Endodermal cell (in vitro differentiated cells): Measurements from ENCODE around the gene SMARCA5. TPM values are rescaled to one million over a fixed set of nuclear protein-coding genes. Genes with fewer than 3 reads are reported as not detected.

ENCODE experiments used
- DNase-seq: peaks from one replicate; pipeline ENCODE4 v3.0.0-alpha.2; 2017
- H3K27ac ChIP-seq: 2 replicates; pipeline ENCODE4 v1.5.1; 2013; ENCODE audit warnings: mild to moderate bottlenecking, low read depth, low read length, moderate library complexity
- H3K27me3 ChIP-seq: 2 replicates; pipeline ENCODE4 v1.6.1; 2013; ENCODE audit warnings: mild to moderate bottlenecking, low read length, moderate library complexity; ENCODE audit not compliant: insufficient read depth, control insufficient read depth, poor library complexity, severe bottlenecking
- H3K36me3 ChIP-seq: 2 replicates; pipeline ENCODE4 v1.7.0; 2013; ENCODE audit warnings: mild to moderate bottlenecking, low read length, moderate library complexity; ENCODE audit not compliant: control insufficient read depth, insufficient read depth
- H3K4me1 ChIP-seq: one replicate; pipeline ENCODE4 v1.7.0; 2013; ENCODE audit warnings: low read length; ENCODE audit not compliant: control insufficient read depth, insufficient read depth
- H3K4me3 ChIP-seq: 2 replicates; pipeline ENCODE4 v1.5.1; 2013; ENCODE audit warnings: mild to moderate bottlenecking, low read length, moderate library complexity
- H3K9ac ChIP-seq: 2 replicates; pipeline ENCODE4 v1.6.1; 2013; ENCODE audit warnings: mild to moderate bottlenecking, low read length, moderate library complexity; ENCODE audit not compliant: poor library complexity, severe bottlenecking; ENCODE audit errors: extremely low read depth
- H3K9me3 ChIP-seq: 2 replicates; pipeline ENCODE4 v1.6.1; 2013; ENCODE audit warnings: mild to moderate bottlenecking, low read length, moderate library complexity; ENCODE audit not compliant: control insufficient read depth
- H3K27ac Mint-ChIP-seq: 2 replicates; pipeline ENCODE4 v1.8.0; 2020; ENCODE audit warnings: mixed read lengths
- H3K27me3 Mint-ChIP-seq: 2 replicates; pipeline ENCODE4 v1.8.0; 2021; ENCODE audit warnings: mild to moderate bottlenecking, mixed read lengths; ENCODE audit not compliant: insufficient read depth
- H3K36me3 Mint-ChIP-seq: 2 replicates; pipeline ENCODE4 v1.8.0; 2020; ENCODE audit warnings: low read depth, mixed read lengths
- H3K4me1 Mint-ChIP-seq: 2 replicates; pipeline ENCODE4 v1.8.0; 2020; ENCODE audit warnings: mixed read lengths
- H3K4me3 Mint-ChIP-seq: 2 replicates; pipeline ENCODE4 v1.8.0; 2020; ENCODE audit warnings: mild to moderate bottlenecking, moderate library complexity, mixed read lengths
- H3K9me3 Mint-ChIP-seq: 2 replicates; pipeline ENCODE4 v1.8.0; 2020; ENCODE audit warnings: mild to moderate bottlenecking, mixed read lengths
- WGBS, 2 experiments: methylation state at CpG; one replicate each; pipeline versions ENCODE4 v1.1.5 to v1.1.7; 2013; ENCODE audit warnings: missing lambda C conversion rate in 2 of 2, mixed read lengths in 1 of 2; ENCODE audit not compliant: insufficient coverage in 1 of 2, insufficient read length in 1 of 2; 5-methylcytosine and 5-hydroxymethylcytosine counted together
- total RNA-seq, 2 donors: library from RNA; stranded (reverse); fragmentation: NEBNext Ultra II Directional in 1 of 2; extraction: Animal tissue kit (Norgen Biotek cat#: 25700) in 1 of 2; gene quantifications; 2 replicates in 1 of 2; 3 replicates in 1 of 2; pipeline ENCODE4 v1.2.1, GENCODE V29; 2021
- TF ChIP-seq, protein P1 (sequence below): fragments of 200-600 bp; sonication (generic); conservative IDR thresholded peaks from 2 replicates; pipeline ENCODE4 v1.5.0; 2021; ENCODE audit warnings: antibody characterized with exemption, mild to moderate bottlenecking

The SMARCA5 gene
- total RNA-seq, 2 donors from 2014 or later: 91.0 to 95.4 TPM

DNA sequence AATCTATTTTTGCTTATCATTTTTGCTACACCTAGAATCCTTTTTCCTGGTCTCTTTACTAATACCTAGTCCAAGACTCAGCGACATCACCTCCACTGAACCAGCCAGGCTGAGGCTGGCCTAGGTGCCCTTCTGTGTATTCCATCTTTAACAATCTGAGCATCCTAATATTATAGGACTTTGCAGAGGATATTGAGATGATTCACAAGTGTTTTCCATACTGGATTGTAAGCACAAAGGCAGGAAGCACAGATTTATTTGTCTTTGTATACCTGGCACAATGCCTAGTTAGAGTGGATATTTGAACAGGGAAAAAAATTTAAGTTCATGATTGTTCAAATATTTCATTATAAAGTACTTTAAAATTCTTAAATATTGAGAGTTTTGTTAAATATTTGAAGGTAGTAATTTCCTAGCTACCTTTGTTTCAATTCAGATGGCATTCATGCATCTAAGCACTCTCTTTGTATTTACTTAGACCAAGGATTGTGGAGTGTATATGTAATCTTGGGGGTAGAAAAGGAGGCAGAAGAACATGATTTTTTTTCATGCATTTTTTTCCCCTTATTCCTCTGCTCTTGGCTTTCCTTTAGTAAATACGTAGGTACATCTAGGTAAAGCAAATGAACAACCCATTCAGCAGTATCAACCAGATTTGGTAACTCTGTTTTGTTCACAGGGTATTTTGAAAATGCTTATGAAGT lies 18.4 kb downstream of the SMARCA5 start:
- TF ChIP-seq, protein P1, sequence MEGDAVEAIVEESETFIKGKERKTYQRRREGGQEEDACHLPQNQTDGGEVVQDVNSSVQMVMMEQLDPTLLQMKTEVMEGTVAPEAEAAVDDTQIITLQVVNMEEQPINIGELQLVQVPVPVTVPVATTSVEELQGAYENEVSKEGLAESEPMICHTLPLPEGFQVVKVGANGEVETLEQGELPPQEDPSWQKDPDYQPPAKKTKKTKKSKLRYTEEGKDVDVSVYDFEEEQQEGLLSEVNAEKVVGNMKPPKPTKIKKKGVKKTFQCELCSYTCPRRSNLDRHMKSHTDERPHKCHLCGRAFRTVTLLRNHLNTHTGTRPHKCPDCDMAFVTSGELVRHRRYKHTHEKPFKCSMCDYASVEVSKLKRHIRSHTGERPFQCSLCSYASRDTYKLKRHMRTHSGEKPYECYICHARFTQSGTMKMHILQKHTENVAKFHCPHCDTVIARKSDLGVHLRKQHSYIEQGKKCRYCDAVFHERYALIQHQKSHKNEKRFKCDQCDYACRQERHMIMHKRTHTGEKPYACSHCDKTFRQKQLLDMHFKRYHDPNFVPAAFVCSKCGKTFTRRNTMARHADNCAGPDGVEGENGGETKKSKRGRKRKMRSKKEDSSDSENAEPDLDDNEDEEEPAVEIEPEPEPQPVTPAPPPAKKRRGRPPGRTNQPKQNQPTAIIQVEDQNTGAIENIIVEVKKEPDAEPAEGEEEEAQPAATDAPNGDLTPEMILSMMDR: no peak
- no peaks in the 10 kb centered on the region for H3K27me3 ChIP-seq
- no peaks in the 10 kb centered on the region for H3K4me1 ChIP-seq
- peaks cover 97% of the 10 kb centered on the region for H3K36me3 ChIP-seq
- no peaks in the 10 kb centered on the region for H3K9me3 ChIP-seq
- Mint-ChIP-seq H3K4me3 (no peak overlapping the region), H3K9me3 (no peaks in the 10 kb centered on the region), H3K4me1 (no peaks in the 10 kb centered on the region), H3K27me3 (no peaks in the 10 kb centered on the region), H3K36me3 (peaks cover 79% of the 10 kb centered on the region), H3K27ac (no peak overlapping the region)
- no peak overlapping the region for H3K9ac ChIP-seq
- 98% methylated on average over 2 of the region's 2 CpGs; no CpG with 5 or more reads in 1 of the 2 experiments for WGBS, 2 experiments
- DNase-seq: no peak
- no peak overlapping the region for H3K27ac ChIP-seq
- H3K4me3 ChIP-seq: no peak overlapping the region

DNA sequence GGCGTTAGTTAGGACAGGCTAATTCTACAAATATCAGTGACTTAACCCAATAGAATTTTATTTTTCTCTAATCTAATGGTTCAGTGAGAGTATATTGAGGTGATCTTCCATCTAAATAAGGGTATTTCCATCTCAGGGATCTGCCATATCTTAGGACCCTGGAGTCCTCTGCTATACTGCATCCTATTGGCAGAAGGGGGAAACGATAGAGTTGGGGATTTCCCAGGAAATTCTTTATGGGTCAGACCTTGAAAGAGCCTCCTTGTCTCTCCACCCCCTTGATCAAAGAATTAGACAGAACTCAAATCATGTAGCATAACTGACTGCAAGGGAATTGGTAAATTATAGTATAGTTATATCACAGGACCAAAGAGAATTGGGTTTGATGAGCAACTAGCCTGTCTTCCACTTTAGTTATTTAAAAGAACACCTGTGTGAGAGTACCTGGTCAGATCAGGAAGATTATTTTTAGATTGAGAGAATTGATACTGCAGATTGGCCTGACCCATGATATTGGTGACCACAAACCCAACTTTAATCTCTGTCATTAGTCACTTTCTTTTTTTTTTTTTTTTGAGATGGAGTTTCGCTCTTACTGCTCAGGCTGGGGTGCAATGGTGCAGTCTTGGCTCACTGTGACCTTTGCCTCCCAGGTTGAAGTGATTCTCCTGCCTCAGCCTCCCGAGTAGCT lies 25.6 kb downstream of the SMARCA5 start:
- peaks cover 76% of the 10 kb centered on the region for H3K36me3 Mint-ChIP-seq
- no peaks in the 10 kb centered on the region for H3K9me3 Mint-ChIP-seq
- H3K4me1 Mint-ChIP-seq: no peaks in the 10 kb centered on the region
- H3K27me3 ChIP-seq: no peaks in the 10 kb centered on the region
- TF ChIP-seq, protein P1: no peak
- DNase-seq: no peak
- peaks cover 95% of the 10 kb centered on the region for H3K36me3 ChIP-seq
- WGBS, 2 experiments: 93% methylated on average over 4 of the region's 4 CpGs; no CpG with 5 or more reads in 1 of the 2 experiments
- H3K27ac ChIP-seq: no peak overlapping the region
- no peak overlapping the region for H3K4me3 ChIP-seq
- no peaks in the 10 kb centered on the region for H3K9me3 ChIP-seq
- no peak overlapping the region for H3K4me3 Mint-ChIP-seq
- H3K9ac ChIP-seq: no peak overlapping the region
- H3K27me3 Mint-ChIP-seq: no peaks in the 10 kb centered on the region
- H3K27ac Mint-ChIP-seq: no peak overlapping the region
- H3K4me1 ChIP-seq: no peaks in the 10 kb centered on the region

DNA sequence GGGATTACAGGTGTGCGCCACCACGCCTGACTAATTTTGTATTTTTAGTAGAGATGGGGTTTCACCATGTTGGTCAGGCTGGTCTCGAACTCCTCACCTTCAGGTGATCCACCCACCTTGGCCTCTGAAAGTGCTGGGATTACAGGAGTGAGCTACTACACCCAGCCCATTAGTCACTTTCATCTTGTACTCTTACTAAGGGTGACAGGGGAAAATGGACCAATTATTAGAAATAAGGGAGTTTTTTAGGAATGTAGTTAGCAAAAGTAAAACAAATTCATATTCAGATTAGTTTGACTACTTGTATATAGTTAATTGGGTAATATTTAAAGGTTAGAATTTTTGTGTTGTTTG lies 26.1 kb downstream of the SMARCA5 start:
- Histone ChIP-seq H3K9ac (no peak overlapping the region), H3K27me3 (no peaks in the 10 kb centered on the region), H3K27ac (no peak overlapping the region), H3K9me3 (no peaks in the 10 kb centered on the region), H3K36me3 (peaks cover 95% of the 10 kb centered on the region), H3K4me1 (no peaks in the 10 kb centered on the region), H3K4me3 (no peak overlapping the region)
- Mint-ChIP-seq H3K4me1 (no peaks in the 10 kb centered on the region), H3K27me3 (no peaks in the 10 kb centered on the region), H3K9me3 (no peaks in the 10 kb centered on the region), H3K27ac (no peak overlapping the region), H3K36me3 (peaks cover 77% of the 10 kb centered on the region), H3K4me3 (no peak overlapping the region)
- 93% methylated on average over 3 of the region's 3 CpGs; no CpG with 5 or more reads in 1 of the 2 experiments for WGBS, 2 experiments
- DNase-seq: no peak
- TF ChIP-seq, protein P1: no peak
